Heart left ventricle (tissue), 16 donors: Measurements from ENCODE around the gene KCNH1. TPM values are rescaled to one million over a fixed set of nuclear protein-coding genes. Genes with fewer than 3 reads are reported as not detected.

Source experiments
- ATAC-seq, 4 donors: fragments of 200-7000 bp; cut with Tn5 transposase; one replicate each; pipeline ENCODE4 v1.9.1; 2020 to 2022; ENCODE audit warnings: moderate library complexity in 4 of 4, mild to moderate bottlenecking in 3 of 4, moderate number of reproducible peaks in 1 of 4
- DNase-seq, 5 donors: peaks; one replicate each; pipeline ENCODE4 v3.0.0-alpha.2; 2020
- H3K27ac ChIP-seq, 12 donors: fragments of 200-600 bp; sonication (generic) in 4 of 12; one replicate each; pipeline versions ENCODE4 v1.5.0 to v1.8.0; 2016 to 2022; ENCODE audit warnings: mild to moderate bottlenecking in 2 of 12
- H3K27me3 ChIP-seq, 9 donors: fragments of 200-600 bp; sonication (generic) in 2 of 9; one replicate each; pipeline versions ENCODE4 v1.5.1 to v1.8.0; 2016 to 2022; ENCODE audit warnings: mild to moderate bottlenecking in 3 of 9
- H3K36me3 ChIP-seq, 9 donors: fragments of 200-600 bp; sonication (generic) in 2 of 9; one replicate each; pipeline versions ENCODE4 v1.5.0 to v1.8.0; 2018 to 2022; ENCODE audit warnings: mild to moderate bottlenecking in 2 of 9
- H3K4me1 ChIP-seq, 12 donors: fragments of 200-600 bp; sonication (generic) in 4 of 12; one replicate each; pipeline versions ENCODE4 v1.5.0 to v1.8.0; 2016 to 2022; ENCODE audit warnings: mild to moderate bottlenecking in 3 of 12
- H3K4me3 ChIP-seq, 12 donors: fragments of 200-600 bp; sonication (generic) in 4 of 12; one replicate each; pipeline versions ENCODE4 v1.5.0 to v1.8.0; 2017 to 2022; ENCODE audit warnings: mild to moderate bottlenecking in 9 of 12, moderate library complexity in 4 of 12
- H3K9me3 ChIP-seq, 12 donors: fragments of 200-600 bp; sonication (generic) in 4 of 12; one replicate each; pipeline versions ENCODE4 v1.5.0 to v1.8.0; 2016 to 2022; ENCODE audit warnings: mild to moderate bottlenecking in 1 of 12
- POLR2A ChIP-seq, 2 donors: fragments of 450-650 bp; IDR thresholded peaks; one replicate each; pipeline ENCODE4 v1.6.1; 2017; ENCODE audit warnings: antibody characterized with exemption in 2 of 2, mild to moderate bottlenecking in 2 of 2, moderate library complexity in 2 of 2
- WGBS, 4 donors: extraction: QIAGEN DNeasy Blood & Tissue Kit in 2 of 4; methylation state at CpG; one replicate each; pipeline versions ENCODE4 v1.1.5 to v1.1.7; 2013 to 2018; 5-methylcytosine and 5-hydroxymethylcytosine counted together
- intact Hi-C, 10 donors: fragments of 100-400 bp; cut with DNase I; formaldehyde crosslinking; loops; one replicate each; pipeline versions ENCODE4 v1.11.1 to v1.14.2; 2022
- polyA plus RNA-seq, 2 donors: library from polyadenylated mRNA; stranded (reverse); fragments of 200-250 nt; gene quantifications; one replicate each; pipeline ENCODE4 v1.2.3, GENCODE V29; 2013
- total RNA-seq, 9 donors: library from RNA; depleted of rRNA in 2 of 9; stranded (reverse); fragments of >200 nt in 2 of 9; fragmentation: NEBNext Ultra II Directional in 3 of 9; extraction: Animal tissue kit (Norgen Biotek cat#: 25700) in 3 of 9; gene quantifications; one replicate each; pipeline versions ENCODE4 v1.1.0 to v1.2.4, GENCODE V29; 2016 to 2023
- TF ChIP-seq, protein P1 (sequence below), 12 donors: fragments of 200-600 bp; sonication (generic) in 4 of 12; IDR thresholded peaks; one replicate each; pipeline versions ENCODE4 v1.5.0 to v1.8.0; 2018 to 2022; ENCODE audit warnings: antibody characterized with exemption in 12 of 12, mild to moderate bottlenecking in 5 of 12
- donor health status: ischemic (EF 13 %, LVEDD 7.1; RV severe dilation, severe dysfunction).
- donor health status: healthy with polysubstance abuse.
- donor health status: DM: no; HTN: yes; CAD: no.
- donor health status: DM: no; HTN: no; CAD: no.
- donor health status: ischemic (EF 25% LVEDD 6.9; RV normal size, moderate dysfunction).
- donor health status: ischemic (EF 25% LVEDD 5.7; RV mildly dilated, moderate dysfunction).
- donor health status: healthy.
- donor health status: DM: yes; HTN: yes; CAD: no.
- donor health status: ischemic (EF 35%, LVEDD 5.7; RV mildly dilated, moderate dysfunction).
- donor health status: nonischemic (EF 11% LVEDD 7.7; RV severe dilation, severe dysfunction).
- donor health status: DM: yes; HTN: yes; CAD: no.
- donor health status: PGD.
- donor health status: ischemic (EF 29% LVEDD 5.4; RV normal size, mild dysfunction).
- donor health status: nonischemic (EF 23%, LVEDD 6.1; RV moderate dilation, normal function).

KCNH1 gene
- total and polyA plus RNA-seq, 11 donors, result 0.03 TPM; not detected in 10

DNA sequence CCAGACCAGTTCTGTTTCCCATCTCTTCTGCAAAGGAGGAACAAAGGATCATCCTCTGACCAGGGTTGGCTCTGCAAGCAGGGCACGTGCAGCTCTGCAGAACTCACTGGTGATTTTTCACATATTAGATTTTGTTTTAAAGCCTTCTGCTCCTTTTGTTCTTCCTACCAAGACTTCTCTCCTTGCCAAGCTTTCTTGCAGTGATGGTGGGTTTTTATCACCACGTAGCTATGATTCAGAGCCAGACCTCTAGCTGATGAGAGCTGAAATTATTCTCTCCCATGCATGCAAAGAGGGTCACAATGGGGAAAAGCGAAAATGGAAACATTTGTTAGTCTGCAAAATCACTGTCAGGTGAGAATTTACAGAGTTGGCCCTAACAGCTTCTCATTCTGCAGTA is 225.2 kb downstream of the KCNH1 start:
- no peak overlapping the region for H3K27ac ChIP-seq

DNA sequence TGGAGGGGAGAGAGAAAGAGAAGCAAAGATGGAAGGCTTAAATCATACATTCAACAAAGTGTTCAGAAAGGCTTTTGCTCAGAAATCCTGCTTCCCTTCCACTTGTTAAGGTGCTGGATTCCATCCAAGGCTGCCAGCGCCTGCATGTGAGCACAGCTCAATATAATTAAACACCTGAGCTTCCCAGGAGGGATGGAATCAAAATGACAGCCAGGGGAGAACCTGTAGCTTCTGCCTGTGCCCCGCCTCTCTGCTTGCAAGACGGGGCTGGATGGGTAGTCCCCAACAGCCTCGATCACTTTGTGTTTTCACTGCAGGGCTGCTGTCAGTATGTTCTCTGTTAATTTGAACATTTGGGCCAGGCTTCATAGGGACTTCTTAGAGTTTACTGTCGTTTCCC is 225.7 kb downstream of the KCNH1 start:
- DNase-seq (no peak), ATAC-seq (no peak)
- Histone ChIP-seq H3K9me3 (no peaks in the 10 kb centered on the region), H3K27me3 (peaks cover 0 to 3% (median 0%) of the 10 kb centered on the region in 9 donors), H3K4me1 (peaks cover 0 to 17% (median 5%) of the 10 kb centered on the region in 12 donors), H3K27ac (no peak overlapping the region), H3K36me3 (no peaks in the 10 kb centered on the region), H3K4me3 (no peak overlapping the region)
- intact Hi-C loops, result no loop called here
- WGBS, 4 donors, result 56 to 78% (median 65%) methylated on average over 5 of the region's 5 CpGs
- TF ChIP-seq, protein P1, sequence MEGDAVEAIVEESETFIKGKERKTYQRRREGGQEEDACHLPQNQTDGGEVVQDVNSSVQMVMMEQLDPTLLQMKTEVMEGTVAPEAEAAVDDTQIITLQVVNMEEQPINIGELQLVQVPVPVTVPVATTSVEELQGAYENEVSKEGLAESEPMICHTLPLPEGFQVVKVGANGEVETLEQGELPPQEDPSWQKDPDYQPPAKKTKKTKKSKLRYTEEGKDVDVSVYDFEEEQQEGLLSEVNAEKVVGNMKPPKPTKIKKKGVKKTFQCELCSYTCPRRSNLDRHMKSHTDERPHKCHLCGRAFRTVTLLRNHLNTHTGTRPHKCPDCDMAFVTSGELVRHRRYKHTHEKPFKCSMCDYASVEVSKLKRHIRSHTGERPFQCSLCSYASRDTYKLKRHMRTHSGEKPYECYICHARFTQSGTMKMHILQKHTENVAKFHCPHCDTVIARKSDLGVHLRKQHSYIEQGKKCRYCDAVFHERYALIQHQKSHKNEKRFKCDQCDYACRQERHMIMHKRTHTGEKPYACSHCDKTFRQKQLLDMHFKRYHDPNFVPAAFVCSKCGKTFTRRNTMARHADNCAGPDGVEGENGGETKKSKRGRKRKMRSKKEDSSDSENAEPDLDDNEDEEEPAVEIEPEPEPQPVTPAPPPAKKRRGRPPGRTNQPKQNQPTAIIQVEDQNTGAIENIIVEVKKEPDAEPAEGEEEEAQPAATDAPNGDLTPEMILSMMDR (IDR thresholded peaks at IDR 0.05), result no peak
- no peak for TF ChIP-seq POLR2A (IDR thresholded peaks at IDR 0.05)

More for the DNA sequence above, 225.2 kb downstream of the KCNH1 start:
- Histone ChIP-seq H3K4me3 (no peak overlapping the region), H3K36me3 (no peaks in the 10 kb centered on the region), H3K27me3 (peaks cover 0 to 3% (median 0%) of the 10 kb centered on the region in 9 donors), H3K9me3 (no peaks in the 10 kb centered on the region), H3K4me1 (peaks cover 0 to 17% (median 5%) of the 10 kb centered on the region in 12 donors)
- 63 to 78% (median 66%) methylated on average over 3 of the region's 3 CpGs for WGBS, 4 donors
- intact Hi-C loops, result no loop called here
- ATAC-seq, result no peak
- TF ChIP-seq POLR2A (IDR thresholded peaks at IDR 0.05), result no peak
- TF ChIP-seq, protein P1 (IDR thresholded peaks at IDR 0.05), result no peak
- DNase-seq, result no peak

DNA sequence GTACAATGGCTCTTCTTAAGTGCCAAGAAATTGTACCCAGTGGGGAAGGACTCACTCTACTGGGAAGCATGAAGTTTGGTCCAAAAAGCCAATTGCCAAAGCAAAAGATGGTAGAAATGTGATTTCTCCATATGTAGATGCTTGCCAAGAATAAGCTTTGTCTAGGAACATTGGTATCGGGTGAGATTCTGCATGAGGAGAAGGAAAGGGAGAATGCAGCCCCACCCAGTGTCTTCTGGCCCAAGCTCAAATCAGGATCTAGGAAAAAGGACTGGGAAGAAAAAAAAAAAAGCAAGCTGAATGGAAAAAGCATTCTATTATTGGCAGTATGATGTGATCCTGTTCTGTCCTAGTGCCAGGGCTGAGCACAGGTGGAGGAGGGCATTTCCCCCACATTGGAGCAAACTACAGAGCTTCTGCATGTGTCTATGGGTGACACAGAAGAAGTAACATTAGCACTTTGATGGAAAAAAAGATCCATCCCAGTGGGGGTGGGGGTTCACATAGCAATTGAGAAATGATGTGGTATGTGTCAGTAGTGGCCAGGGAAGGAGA is 226.6 kb downstream of the KCNH1 start:
- intact Hi-C loops, result no loop called here
- H3K4me3 ChIP-seq, result no peak overlapping the region
- no peaks in the 10 kb centered on the region for H3K9me3 ChIP-seq
- WGBS, 4 donors, result 59 to 77% (median 69%) methylated on average over 1 of the region's 1 CpG
- no peak for TF ChIP-seq POLR2A (IDR thresholded peaks at IDR 0.05)
- TF ChIP-seq, protein P1 (IDR thresholded peaks at IDR 0.05), result no peak
- H3K36me3 ChIP-seq, result no peaks in the 10 kb centered on the region
- peaks cover 0 to 3% (median 0%) of the 10 kb centered on the region in 9 donors for H3K27me3 ChIP-seq
- DNase-seq, result no peak
- peaks cover 0 to 17% (median 5%) of the 10 kb centered on the region in 12 donors for H3K4me1 ChIP-seq
- ATAC-seq, result peak in 1 of 4 donors; percentile 67
- H3K27ac ChIP-seq, result no peak overlapping the region

DNA sequence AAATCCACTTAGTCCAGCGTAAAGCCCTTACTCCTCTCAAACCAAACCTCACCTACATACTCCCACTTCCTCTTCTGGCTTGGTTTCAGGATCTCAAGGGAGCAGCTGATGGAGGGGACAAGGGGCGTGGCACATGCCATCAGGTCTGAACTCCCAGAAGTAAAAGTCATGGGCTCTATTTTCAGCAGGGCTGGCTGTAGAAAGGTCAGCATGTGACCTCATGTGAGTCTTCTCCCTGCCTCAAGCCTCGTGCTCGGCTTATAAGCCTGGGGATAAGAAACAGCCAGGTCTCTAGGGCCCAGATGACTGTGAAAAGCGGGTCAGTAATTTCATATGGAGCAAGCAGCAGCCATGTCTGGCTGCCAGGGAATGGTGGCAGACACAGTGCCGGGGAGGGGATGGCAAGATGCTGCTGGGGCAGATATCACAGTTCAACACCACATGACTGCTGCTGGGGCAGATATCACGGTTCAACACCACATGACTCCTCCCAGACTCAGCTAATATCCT is 227.9 kb downstream of the KCNH1 start:
- DNase-seq, result peak in 2 of 5 donors; percentile 8 to 41
- WGBS, 4 donors, result 20 to 42% (median 37%) methylated on average over 7 of the region's 7 CpGs

More for the DNA sequence above, 227.9 kb downstream of the KCNH1 start:
- peaks cover 0 to 17% (median 5%) of the 10 kb centered on the region in 12 donors for H3K4me1 ChIP-seq
- H3K27me3 ChIP-seq, result peaks cover 0 to 3% (median 0%) of the 10 kb centered on the region in 9 donors
- no peaks in the 10 kb centered on the region for H3K9me3 ChIP-seq
- peak overlapping the region in 2 of 12 donors; percentile 22 to 28 for H3K27ac ChIP-seq
- no peak overlapping the region for H3K4me3 ChIP-seq
- TF ChIP-seq, protein P1 (IDR thresholded peaks at IDR 0.05), result no peak
- no peak for TF ChIP-seq POLR2A (IDR thresholded peaks at IDR 0.05)
- no peaks in the 10 kb centered on the region for H3K36me3 ChIP-seq
- ATAC-seq, result peak in 3 of 4 donors; percentile 30 to 78 (median 51)
- intact Hi-C loops, result no loop called here
